OCI-LY7 (cell line): ENCODE results near the gene PLTP. TPM values are rescaled to one million over a fixed set of nuclear protein-coding genes. Genes with fewer than 3 reads are reported as not detected.

Source experiments
- BruUV-seq: library from RNA; stranded (reverse); fragments of 400-500 nt; replicated peaks from 2 replicates; lab custom pipeline; 2021; lab: Mats Ljungman, UMichigan
- CTCF ChIA-PET: fragments of 300-600 bp; sonication (Branson Sonifier 250); formaldehyde crosslinking; loops from one replicate; lab custom pipeline; 2022; ENCODE audit warnings: antibody characterized with exemption; ENCODE audit not compliant: unreplicated experiment; lab: Charles Lee
- POLR2A ChIA-PET: fragments of 300-600 bp; sonication (Branson Sonifier 250); formaldehyde crosslinking; loops from one replicate; lab custom pipeline; 2022; ENCODE audit warnings: antibody characterized with exemption; lab: Charles Lee
- DNase-seq: peaks from one replicate; pipeline ENCODE4 v3.0.0-alpha.2; 2015; ENCODE audit warnings: low spot score
- H2AFZ ChIP-seq: fragments of 200-600 bp; sonication (generic), shearing (Covaris generic); 2 replicates; pipeline ENCODE4 v1.6.1; 2014; ENCODE audit warnings: mild to moderate bottlenecking, antibody characterized with exemption, low read length, moderate library complexity
- H3K27ac ChIP-seq: fragments of 200-600 bp; sonication (generic); 2 replicates; pipeline ENCODE4 v1.5.1; 2014; ENCODE audit warnings: mixed run types, low read depth, mild to moderate bottlenecking, moderate library complexity, low read length, inconsistent platforms; ENCODE audit not compliant: poor library complexity, severe bottlenecking
- H3K36me3 ChIP-seq: fragments of 200-600 bp; sonication (generic); 2 replicates; pipeline ENCODE4 v1.6.1; 2014; ENCODE audit warnings: mild to moderate bottlenecking, antibody characterized with exemption, low read length, moderate library complexity, mixed read lengths; ENCODE audit not compliant: insufficient read depth
- H3K4me1 ChIP-seq: fragments of 200-600 bp; sonication (generic); 2 replicates; pipeline ENCODE4 v1.5.1; 2014; ENCODE audit warnings: mild to moderate bottlenecking, low read length; ENCODE audit not compliant: insufficient read depth, poor library complexity, severe bottlenecking
- H3K4me2 ChIP-seq: fragments of 200-600 bp; sonication (generic); 2 replicates; pipeline ENCODE4 v1.6.1; 2014; ENCODE audit warnings: mild to moderate bottlenecking, low read length
- H3K4me3 ChIP-seq: fragments of 200-600 bp; sonication (generic); 2 replicates; pipeline ENCODE4 v1.5.1; 2014; ENCODE audit warnings: mild to moderate bottlenecking, low read depth, low read length; ENCODE audit not compliant: poor library complexity, severe bottlenecking
- H3K79me2 ChIP-seq: fragments of 200-600 bp; sonication (generic); 2 replicates; pipeline ENCODE4 v1.6.1; 2016; ENCODE audit warnings: low read depth, mild to moderate bottlenecking, low read length, moderate library complexity, mixed read lengths; ENCODE audit not compliant: insufficient read depth
- H3K9me2 ChIP-seq: fragments of 200-600 bp; sonication (generic); 2 replicates; pipeline ENCODE4 v1.6.1; 2016; ENCODE audit warnings: mild to moderate bottlenecking, low read length, mixed read lengths; ENCODE audit not compliant: insufficient read depth
- H3K9me3 ChIP-seq: fragments of 200-600 bp; sonication (generic); 2 replicates; pipeline ENCODE4 v1.6.1; 2014; ENCODE audit warnings: mild to moderate bottlenecking, mixed run types, low read length, mixed read lengths
- H4K20me1 ChIP-seq: fragments of 200-600 bp; sonication (generic); 2 replicates; pipeline ENCODE4 v1.6.1; 2014; ENCODE audit warnings: mild to moderate bottlenecking, antibody characterized with exemption, low read length, moderate library complexity, mixed read lengths; ENCODE audit not compliant: insufficient read depth
- CTCF ChIP-seq: fragments of 200-600 bp; sonication (generic); conservative IDR thresholded peaks from 2 replicates; pipeline ENCODE4 v1.5.1; 2014; ENCODE audit warnings: mild to moderate bottlenecking, antibody characterized with exemption, low read length, moderate library complexity, mixed read lengths
- EZH2phosphoT487 ChIP-seq: fragments of 200-600 bp; sonication (generic); IDR thresholded peaks from 2 replicates; pipeline ENCODE4 v1.6.1; 2018; ENCODE audit warnings: low read depth, borderline replicate concordance, mild to moderate bottlenecking, mixed run types, antibody characterized with exemption, low read length, moderate library complexity, mixed read lengths
- intact Hi-C: fragments of 100-400 bp; cut with micrococcal nuclease; formaldehyde crosslinking; loops from one replicate; pipeline ENCODE4 v1.10.0; 2022; ENCODE audit not compliant: unreplicated experiment
- total RNA-seq, 2 experiments: library from RNA; depleted of rRNA in 1 of 2; stranded (reverse); fragments of >200 nt in 1 of 2; shearing (Covaris generic) in 1 of 2; gene quantifications; 2 replicates each; pipeline ENCODE4 v1.2.3, GENCODE V29; 2014 to 2022

Gene PLTP
- total RNA-seq, 2 experiments from 2014 or later, result 12.7 to 17.1 TPM

- no peak overlapping the region for H3K4me2 ChIP-seq
- H3K4me1 ChIP-seq, result no peaks in the 10 kb centered on the region
- intact Hi-C loops, result no loop called here
- CTCF ChIA-PET, result no interaction called here
- no peaks in the 10 kb centered on the region for H3K9me3 ChIP-seq
- no peak overlapping the region for H2AFZ ChIP-seq
- POLR2A ChIA-PET, result no interaction called here
- no peaks in the 10 kb centered on the region for H3K9me2 ChIP-seq
- TF ChIP-seq CTCF (no peak), EZH2phosphoT487 (no peak)
- no peak for DNase-seq
- no TSS peak for BruUV-seq
- no peak overlapping the region for H3K4me3 ChIP-seq
- H4K20me1 ChIP-seq, result no peaks in the 10 kb centered on the region
- no peaks in the 10 kb centered on the region for H3K79me2 ChIP-seq
- H3K36me3 ChIP-seq, result peaks cover 91% of the 10 kb centered on the region
- no peak overlapping the region for H3K27ac ChIP-seq
Measured at GRCh38 chr20:45944151-45944964, 32.4 kb upstream of the PLTP start.

GRCh38 chr20:45943613-45944012 is 31.7 kb upstream of the PLTP start:
- H3K4me2 ChIP-seq, result no peak overlapping the region
- no peak overlapping the region for H3K4me3 ChIP-seq
- CTCF ChIA-PET, result no interaction called here
- intact Hi-C loops, result no loop called here
- no peak for DNase-seq
- POLR2A ChIA-PET, result no interaction called here
- H3K27ac ChIP-seq, result no peak overlapping the region
- H4K20me1 ChIP-seq, result no peaks in the 10 kb centered on the region
- H2AFZ ChIP-seq, result no peak overlapping the region
- H3K36me3 ChIP-seq, result peaks cover 91% of the 10 kb centered on the region
- no peaks in the 10 kb centered on the region for H3K9me3 ChIP-seq
- TF ChIP-seq CTCF (no peak), EZH2phosphoT487 (no peak)
- no peaks in the 10 kb centered on the region for H3K9me2 ChIP-seq
- BruUV-seq, result no TSS peak
- no peaks in the 10 kb centered on the region for H3K4me1 ChIP-seq
- no peaks in the 10 kb centered on the region for H3K79me2 ChIP-seq

GRCh38 chr20:45940469-45940868 is 28.5 kb upstream of the PLTP start:
- BruUV-seq, result no TSS peak
- Histone ChIP-seq H3K9me3 (no peaks in the 10 kb centered on the region), H3K4me1 (no peaks in the 10 kb centered on the region), H4K20me1 (no peaks in the 10 kb centered on the region), H3K4me2 (no peak overlapping the region), H3K27ac (no peak overlapping the region), H3K36me3 (peaks cover 80% of the 10 kb centered on the region), H3K4me3 (no peak overlapping the region), H2AFZ (no peak overlapping the region), H3K79me2 (peaks cover 20% of the 10 kb centered on the region), H3K9me2 (no peaks in the 10 kb centered on the region)
- ChIA-PET POLR2A (no interaction called here), CTCF (no interaction called here)
- TF ChIP-seq CTCF (no peak), EZH2phosphoT487 (no peak)
- intact Hi-C loops, result no loop called here
- no peak for DNase-seq
